A549 (cell line): ENCODE results near the gene BLACAT1. TPM values are rescaled to one million over a fixed set of nuclear protein-coding genes. Genes with fewer than 3 reads are reported as not detected.

ENCODE experiments used
- ATAC-seq, 2 experiments: fragments of 200-7000 bp in 1 of 2; fragments of >200 bp in 1 of 2; cut with Nextera tagmentation in 1 of 2; cut with Tn5 transposase in 1 of 2; 3 replicates each; pipeline versions ENCODE4 v1.8.0 to v1.9.1; 2018 to 2020; ENCODE audit warnings: mild to moderate bottlenecking in 1 of 2, moderate library complexity in 1 of 2
- CTCF ChIA-PET: fragments of 300-600 bp; sonication (Branson Sonifier 250); formaldehyde crosslinking; extraction: SDS; loops from one replicate; lab custom pipeline; 2021; ENCODE audit warnings: antibody characterized with exemption, inconsistent platforms; lab: Yijun Ruan, JAX
- POLR2A ChIA-PET: fragments of 350-600 bp; formaldehyde crosslinking; extraction: SDS; loops from one replicate; lab custom pipeline; 2021; ENCODE audit warnings: antibody characterized with exemption, inconsistent platforms; lab: Yijun Ruan, JAX
- DNase-seq, 2 experiments: peaks; one replicate each; pipeline versions ENCODE4 v3.0.0 to v3.0.0-alpha.2; 2011 to 2016; ENCODE audit warnings: low read depth in 1 of 2, low spot score in 1 of 2
- FAIRE-seq: peaks from 2 replicates; lab custom pipeline; 2011; peaks lifted over from hg19 to GRCh38; lab: Jason Lieb, UNC
- H3K27ac ChIP-seq, 2 experiments: fragments of >200 bp; sonication (Bioruptor Twin); formaldehyde crosslinking; 3 replicates each; pipeline ENCODE4 v1.5.1; 2016 to 2017
- H3K4me1 ChIP-seq: fragments of >200 bp; sonication (Bioruptor Twin); formaldehyde crosslinking; 3 replicates; pipeline ENCODE4 v1.6.1; 2016
- H3K4me2 ChIP-seq: fragments of >200 bp; sonication (Bioruptor Twin); formaldehyde crosslinking; 3 replicates; pipeline ENCODE4 v1.6.1; 2016
- H3K4me3 ChIP-seq: fragments of >200 bp; sonication (Bioruptor Twin); formaldehyde crosslinking; 3 replicates; pipeline ENCODE4 v1.5.1; 2016
- H3K9me3 ChIP-seq: fragments of >200 bp; sonication (Bioruptor Twin); formaldehyde crosslinking; 3 replicates; pipeline ENCODE4 v1.6.1; 2016
- ATOH8 ChIP-seq: fragments of 250-450 bp; sonication (Bioruptor Pico); IDR thresholded peaks from 2 replicates; pipeline ENCODE4 v1.5.0; 2020; ENCODE audit warnings: low read depth, mild to moderate bottlenecking, moderate library complexity
- BCL3 ChIP-seq: fragments of >200 bp; sonication (Bioruptor Twin); formaldehyde crosslinking; IDR thresholded peaks from 3 replicates; pipeline ENCODE4 v1.6.1; 2016
- BHLHE40 ChIP-seq: IDR thresholded peaks from 2 replicates; pipeline ENCODE4 v1.6.1; 2012; ENCODE audit warnings: low read depth, low read length, inconsistent platforms
- CBX8 ChIP-seq: fragments of 200-600 bp; sonication (generic); IDR thresholded peaks from 2 replicates; pipeline ENCODE4 v1.6.1; 2016
- CEBPB ChIP-seq, 2 experiments: fragments of >200 bp in 1 of 2; sonication (Bioruptor Twin) in 1 of 2; formaldehyde crosslinking in 1 of 2; IDR thresholded peaks; 2 replicates each; pipeline ENCODE4 v1.6.1; 2012 to 2016
- E2F6 ChIP-seq: IDR thresholded peaks from 2 replicates; pipeline ENCODE4 v1.6.1; 2012; ENCODE audit warnings: low read depth, borderline replicate concordance
- EHMT2 ChIP-seq: fragments of 200-600 bp; sonication (generic); IDR thresholded peaks from 2 replicates; pipeline ENCODE4 v1.6.1; 2016; ENCODE audit warnings: antibody characterized with exemption, low read depth, mild to moderate bottlenecking, moderate library complexity
- EP300 ChIP-seq, 2 experiments: fragments of >200 bp; sonication (Bioruptor Twin); formaldehyde crosslinking; IDR thresholded peaks; 2 replicates in 1 of 2; 3 replicates in 1 of 2; pipeline ENCODE4 v1.6.1; 2016 to 2017
- ESRRA ChIP-seq: fragments of 150-350 bp; IDR thresholded peaks from 2 replicates; pipeline ENCODE4 v1.6.1; 2014; ENCODE audit warnings: mild to moderate bottlenecking, low read length, borderline replicate concordance
- FOXS1 ChIP-seq: fragments of 250-450 bp; sonication (Bioruptor Pico); IDR thresholded peaks from 2 replicates; pipeline ENCODE4 v1.5.0; 2020; ENCODE audit warnings: mild to moderate bottlenecking, moderate library complexity
- HDAC2 ChIP-seq: fragments of 200-600 bp; sonication (generic); IDR thresholded peaks from 2 replicates; pipeline ENCODE4 v1.6.1; 2016
- HEYL ChIP-seq: fragments of 250-450 bp; sonication (Bioruptor Pico); IDR thresholded peaks from 2 replicates; pipeline ENCODE4 v1.8.0; 2021; ENCODE audit warnings: mild to moderate bottlenecking, moderate library complexity
- HOXB13 ChIP-seq: fragments of 250-450 bp; sonication (Bioruptor Pico); IDR thresholded peaks from 2 replicates; pipeline ENCODE4 v1.5.0; 2020; ENCODE audit warnings: low read depth, mild to moderate bottlenecking, moderate library complexity
- HOXB5 ChIP-seq: fragments of 250-450 bp; sonication (Bioruptor Pico); IDR thresholded peaks from 2 replicates; pipeline ENCODE4 v1.5.0; 2020; ENCODE audit warnings: mild to moderate bottlenecking, moderate library complexity
- JUN ChIP-seq, 2 experiments: fragments of >200 bp; sonication (Bioruptor Twin); formaldehyde crosslinking; IDR thresholded peaks; 2 replicates in 1 of 2; 3 replicates in 1 of 2; pipeline ENCODE4 v1.6.1; 2016 to 2017
- KDM5A ChIP-seq: fragments of 200-600 bp; sonication (generic); IDR thresholded peaks from 2 replicates; pipeline ENCODE4 v1.6.1; 2016; ENCODE audit warnings: antibody characterized with exemption, mild to moderate bottlenecking
- MAFK ChIP-seq: fragments of 450-650 bp; IDR thresholded peaks from 2 replicates; pipeline ENCODE4 v1.6.1; 2014; ENCODE audit not compliant: partially characterized antibody
- MAZ ChIP-seq: fragments of 150-350 bp; IDR thresholded peaks from 2 replicates; pipeline ENCODE4 v1.6.1; 2014; ENCODE audit warnings: antibody characterized with exemption, low read depth, low read length, borderline replicate concordance
- NFE2L2 ChIP-seq: fragments of 150-350 bp; conservative IDR thresholded peaks from 2 replicates; pipeline ENCODE4 v1.6.1; 2014; ENCODE audit warnings: low read length
- NPAS2 ChIP-seq: fragments of 250-450 bp; sonication (Bioruptor Pico); IDR thresholded peaks from 2 replicates; pipeline ENCODE4 v1.8.0; 2022; ENCODE audit warnings: mild to moderate bottlenecking, moderate library complexity, borderline replicate concordance
- NR3C1 ChIP-seq: fragments of >200 bp; sonication (Bioruptor Twin); formaldehyde crosslinking; IDR thresholded peaks from 3 replicates; pipeline ENCODE4 v1.6.1; 2017
- RARB ChIP-seq: fragments of 250-450 bp; sonication (Bioruptor Pico); IDR thresholded peaks from 2 replicates; pipeline ENCODE4 v1.8.0; 2021; ENCODE audit warnings: mild to moderate bottlenecking, moderate library complexity
- RCOR1 ChIP-seq: fragments of 150-350 bp; IDR thresholded peaks from 2 replicates; pipeline ENCODE4 v1.6.1; 2014; ENCODE audit warnings: antibody characterized with exemption, low read length, low read depth
- REST ChIP-seq: fragments of 200-600 bp; sonication (generic); IDR thresholded peaks from 2 replicates; pipeline ENCODE4 v1.6.1; 2016; ENCODE audit warnings: antibody characterized with exemption, mild to moderate bottlenecking, moderate library complexity
- RFX5 ChIP-seq: fragments of 450-650 bp; IDR thresholded peaks from 2 replicates; pipeline ENCODE4 v1.7.1; 2014; ENCODE audit warnings: antibody characterized with exemption, mild to moderate bottlenecking, moderate library complexity
- TFCP2L1 ChIP-seq: fragments of 250-450 bp; sonication (Bioruptor Pico); IDR thresholded peaks from 2 replicates; pipeline ENCODE4 v1.5.0; 2021; ENCODE audit warnings: mild to moderate bottlenecking
- ZFP36 ChIP-seq: fragments of 450-650 bp; IDR thresholded peaks from 2 replicates; pipeline ENCODE4 v1.6.1; 2014; ENCODE audit warnings: borderline replicate concordance; ENCODE audit not compliant: partially characterized antibody
- WGBS: methylation state at CpG from one replicate; pipeline ENCODE4 v1.1.6; 2017; ENCODE audit errors: missing lambda C conversion rate; 5-methylcytosine and 5-hydroxymethylcytosine counted together
- polyA plus RNA-seq, 4 experiments: library from polyadenylated mRNA; depleted of rRNA in 3 of 4; stranded (reverse); fragments of >200 nt; fragmentation: RNase III in 1 of 4; extraction: RNeasy Plus Mini Kit Qiagen cat#74134 plus additional on column Dnase treatment in 1 of 4; gene quantifications; 2 replicates in 3 of 4; 3 replicates in 1 of 4; pipeline ENCODE4 v1.2.3, GENCODE V29; 2011 to 2017

The BLACAT1 gene
- polyA plus RNA-seq, 2 of the 4 experiments (the other 2 are of a cell fraction): 0.09 TPM; not detected in 1

- peaks cover 16% of the 10 kb centered on the region for H3K4me1 ChIP-seq
- no peak for DNase-seq
- no peak for TF ChIP-seq CEBPB (IDR thresholded peaks at IDR 0.05)
- TF ChIP-seq RARB (CRISPR knock-in tag): no peak
- no peak for TF ChIP-seq EP300 (IDR thresholded peaks at IDR 0.05)
- TF ChIP-seq MAZ: no peak
- TF ChIP-seq NPAS2: no peak
- no peak for TF ChIP-seq ZFP36
- no peak for TF ChIP-seq EHMT2
- TF ChIP-seq NR3C1: no peak
- no peak for TF ChIP-seq ESRRA
- ATAC-seq: no peak
- WGBS: 90% methylated on average over 3 of the region's 3 CpGs
- H3K27ac ChIP-seq: no peak overlapping the region
- H3K9me3 ChIP-seq: no peaks in the 10 kb centered on the region
- H3K4me3 ChIP-seq: no peak overlapping the region
- FAIRE-seq: no peak
- no peak overlapping the region for H3K4me2 ChIP-seq
- POLR2A ChIA-PET: no interaction called here
- CTCF ChIA-PET: interaction anchor here (0.7 to 12.8 kb wide), 15 partner anchors 11 to 106 kb away, joined by 3 to 146 read pairs (median 3); partner anchors contain the start of gene BLACAT1
Observed at GRCh38 chr1:205441716-205442050, 14.2 kb downstream of the BLACAT1 start.

GRCh38 chr1:205441318-205441633 lies 14.6 kb downstream of the BLACAT1 start:
- Histone ChIP-seq H3K4me3 (no peak overlapping the region), H3K27ac (peak overlapping the region in 1 of 2 experiments; percentile 24; a peak in 1 of 6 replicates), H3K4me1 (peaks cover 16% of the 10 kb centered on the region), H3K9me3 (no peaks in the 10 kb centered on the region), H3K4me2 (peak overlapping the region; percentile 19; the same call in 1 of the 3 replicates)
- no peak for ATAC-seq
- FAIRE-seq: no peak
- TF ChIP-seq HEYL (CRISPR knock-in tag): no peak
- TF ChIP-seq KDM5A: no peak
- TF ChIP-seq HOXB13 (CRISPR knock-in tag): no peak
- no peak for TF ChIP-seq JUN (IDR thresholded peaks at IDR 0.05)
- TF ChIP-seq MAFK: no peak
- TF ChIP-seq TFCP2L1: no peak
- TF ChIP-seq CBX8: no peak
- no peak for TF ChIP-seq HOXB5
- no peak for TF ChIP-seq BHLHE40
- no peak for TF ChIP-seq RFX5
- no peak for TF ChIP-seq NR3C1
- no peak for TF ChIP-seq ATOH8 (CRISPR knock-in tag)
- no peak for TF ChIP-seq RCOR1
- TF ChIP-seq MAZ: no peak
- DNase-seq: no peak
- ChIA-PET POLR2A (no interaction called here), CTCF (interaction anchor here (0.7 to 12.8 kb wide), 15 partner anchors 11 to 105 kb away, joined by 3 to 146 read pairs (median 3); partner anchors contain the start of gene BLACAT1)
- WGBS: 87% methylated on average over 6 of the region's 6 CpGs

GRCh38 chr1:205440476-205441317 lies 15.1 kb downstream of the BLACAT1 start:
- DNase-seq: peak in 1 of 2 experiments; percentile 53
- H3K4me2 ChIP-seq: peak overlapping the region; percentile 19; the same call in 1 of the 3 replicates
- H3K4me3 ChIP-seq: no peak overlapping the region
- peaks cover 16% of the 10 kb centered on the region for H3K4me1 ChIP-seq
- CTCF ChIA-PET: interaction anchor here (0.7 to 12.8 kb wide), 14 partner anchors 10 to 168 kb away, joined by 3 to 146 read pairs (median 4); partner anchors contain the start of gene BLACAT1
- no peaks in the 10 kb centered on the region for H3K9me3 ChIP-seq
- 71% methylated on average over 14 of the region's 15 CpGs for WGBS
- FAIRE-seq: no peak
- POLR2A ChIA-PET: no interaction called here
- TF ChIP-seq NPAS2 (no peak), NFE2L2 (no peak), EHMT2 (no peak), FOXS1 (CRISPR knock-in tag) (no peak), E2F6 (no peak), BCL3 (no peak), HDAC2 (no peak), REST (no peak), ATOH8 (CRISPR knock-in tag) (no peak)
- peak overlapping the region in 1 of 2 experiments; percentile 24; a peak in 2 of 6 replicates for H3K27ac ChIP-seq
- ATAC-seq: peak; percentile 31 to 50; a peak in 5 of 6 replicates
